SKM-1 treated with dmso at 0.1 percent for 144 hours (cell line): ENCODE results near the gene TEPSIN.
A peak's percentile ranks its signal among the peaks of the same experiment; 100 is the strongest.
"Not testable (repeated sequence)": the region's sequence is repeated elsewhere in the genome, so short reads cannot be mapped to it uniquely, and the experiment has no call there.

Source experiments
- DNase-seq: peaks from one replicate; lab custom pipeline; 2025; ENCODE audit not compliant: unreplicated experiment; lab: John Stamatoyannopoulos, UW

Gene TEPSIN

GRCh38 chr17:81237591-81238489 lies 1.0 kb downstream of the TEPSIN start:
- no peak for DNase-seq

- DNase-seq = no peak
These were observed 2.1 kb downstream of the TEPSIN start for GRCh38 chr17:81236784-81237183.

GRCh38 chr17:81235822-81236740 lies 2.8 kb downstream of the TEPSIN start:
- DNase-seq = no peak

GRCh38 chr17:81234940-81235821 lies 3.7 kb downstream of the TEPSIN start:
- no peak for DNase-seq

GRCh38 chr17:81234506-81234855 lies 4.4 kb downstream of the TEPSIN start:
- DNase-seq = no peak

GRCh38 chr17:81233811-81234505 lies 4.9 kb downstream of the TEPSIN start:
- DNase-seq = no peak

GRCh38 chr17:81233316-81233715 lies 5.5 kb downstream of the TEPSIN start:
- no peak for DNase-seq

GRCh38 chr17:81232616-81233241 lies 6.1 kb downstream of the TEPSIN start:
- DNase-seq = no peak

GRCh38 chr17:81231766-81232581 lies 6.9 kb downstream of the TEPSIN start:
- no peak for DNase-seq

GRCh38 chr17:81231121-81231645 lies 7.7 kb downstream of the TEPSIN start:
- no peak for DNase-seq

- DNase-seq = no peak
These were observed 8.6 kb downstream of the TEPSIN start for GRCh38 chr17:81230043-81230820.

- DNase-seq = no peak
These were observed 9.3 kb downstream of the TEPSIN start for GRCh38 chr17:81229666-81229920.

GRCh38 chr17:81228834-81229665 lies 9.8 kb downstream of the TEPSIN start:
- no peak for DNase-seq

- peak; percentile 25 for DNase-seq
These were observed 10.4 kb downstream of the TEPSIN start for GRCh38 chr17:81228420-81228819.

GRCh38 chr17:81227630-81228029 lies 11.2 kb downstream of the TEPSIN start:
- not testable (repeated sequence) for DNase-seq

GRCh38 chr17:81223762-81224130 lies 15.1 kb downstream of the TEPSIN start:
- peak; percentile 35 for DNase-seq
